ENCODE results near the gene PREP.

The PREP gene

GRCh38 chr6:105301756-105302616, 100.9 kb downstream of the PREP start:
- H3K4me1 Mint-ChIP-seq (ENCODE audit: low read depth): no peaks in the 10 kb centered on the region
- peaks cover 54% of the 10 kb centered on the region for H3K36me3 Mint-ChIP-seq (ENCODE audit: low read depth)
- H3K27me3 Mint-ChIP-seq: no peaks in the 10 kb centered on the region
- no peak overlapping the region for H3K27ac Mint-ChIP-seq
- intact Hi-C loops (cut with micrococcal nuclease): no loop called here
- no peaks in the 10 kb centered on the region for H3K9me3 Mint-ChIP-seq
- H3K4me3 Mint-ChIP-seq: no peak overlapping the region

- Mint-ChIP-seq H3K27ac (no peak overlapping the region), H3K36me3 (ENCODE audit: low read depth) (peaks cover 53% of the 10 kb centered on the region), H3K4me1 (ENCODE audit: low read depth) (peaks cover 5% of the 10 kb centered on the region), H3K27me3 (no peaks in the 10 kb centered on the region), H3K9me3 (no peaks in the 10 kb centered on the region), H3K4me3 (no peak overlapping the region)
- intact Hi-C loops (cut with micrococcal nuclease): no loop called here
Measured at GRCh38 chr6:105301072-105301503, 101.8 kb downstream of the PREP start.

- Mint-ChIP-seq H3K27me3 (no peaks in the 10 kb centered on the region), H3K4me3 (no peak overlapping the region), H3K27ac (no peak overlapping the region), H3K9me3 (no peaks in the 10 kb centered on the region), H3K4me1 (ENCODE audit: low read depth) (peaks cover 5% of the 10 kb centered on the region), H3K36me3 (ENCODE audit: low read depth) (peaks cover 53% of the 10 kb centered on the region)
- intact Hi-C loops (cut with micrococcal nuclease): no loop called here
Measured at GRCh38 chr6:105300090-105300489, 102.8 kb downstream of the PREP start.

DNA sequence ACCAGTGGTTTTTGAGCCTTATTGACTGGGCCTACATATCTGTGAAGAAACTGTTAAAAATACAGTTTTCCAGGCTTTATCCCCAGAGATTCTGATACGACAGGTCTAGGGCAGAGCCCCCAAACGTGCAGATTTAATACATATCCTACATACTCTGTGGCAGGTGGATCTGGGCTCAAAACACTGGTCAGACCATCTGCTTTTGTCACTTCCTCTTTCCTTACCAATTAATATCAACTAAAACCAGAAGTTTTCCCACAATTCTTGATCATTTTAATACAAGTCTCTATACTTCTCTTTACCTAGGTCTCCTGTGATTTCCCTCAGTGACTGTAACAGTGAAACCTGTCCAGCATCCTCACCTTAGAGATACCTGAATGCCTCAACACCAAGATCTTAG, 108.8 kb downstream of the PREP start:
- Mint-ChIP-seq H3K36me3 (ENCODE audit: low read depth) (peaks cover 53% of the 10 kb centered on the region), H3K4me1 (ENCODE audit: low read depth) (peaks cover 5% of the 10 kb centered on the region), H3K4me3 (no peak overlapping the region), H3K27me3 (no peaks in the 10 kb centered on the region), H3K9me3 (no peaks in the 10 kb centered on the region), H3K27ac (no peak overlapping the region)
- intact Hi-C loops (cut with micrococcal nuclease): no loop called here

GRCh38 chr6:105292689-105293339, 110.1 kb downstream of the PREP start:
- Mint-ChIP-seq H3K9me3 (no peaks in the 10 kb centered on the region), H3K36me3 (ENCODE audit: low read depth) (peaks cover 56% of the 10 kb centered on the region), H3K4me3 (no peak overlapping the region), H3K27me3 (no peaks in the 10 kb centered on the region), H3K27ac (no peak overlapping the region), H3K4me1 (ENCODE audit: low read depth) (peaks cover 5% of the 10 kb centered on the region)
- intact Hi-C loops (cut with micrococcal nuclease): no loop called here

- Mint-ChIP-seq H3K9me3 (no peaks in the 10 kb centered on the region), H3K27me3 (no peaks in the 10 kb centered on the region), H3K4me1 (ENCODE audit: low read depth) (peaks cover under 1% of the 10 kb centered on the region), H3K36me3 (ENCODE audit: low read depth) (peaks cover 57% of the 10 kb centered on the region), H3K4me3 (no peak overlapping the region), H3K27ac (no peak overlapping the region)
- intact Hi-C loops (cut with micrococcal nuclease): no loop called here
Measured at GRCh38 chr6:105291525-105291924, 111.4 kb downstream of the PREP start.

DNA sequence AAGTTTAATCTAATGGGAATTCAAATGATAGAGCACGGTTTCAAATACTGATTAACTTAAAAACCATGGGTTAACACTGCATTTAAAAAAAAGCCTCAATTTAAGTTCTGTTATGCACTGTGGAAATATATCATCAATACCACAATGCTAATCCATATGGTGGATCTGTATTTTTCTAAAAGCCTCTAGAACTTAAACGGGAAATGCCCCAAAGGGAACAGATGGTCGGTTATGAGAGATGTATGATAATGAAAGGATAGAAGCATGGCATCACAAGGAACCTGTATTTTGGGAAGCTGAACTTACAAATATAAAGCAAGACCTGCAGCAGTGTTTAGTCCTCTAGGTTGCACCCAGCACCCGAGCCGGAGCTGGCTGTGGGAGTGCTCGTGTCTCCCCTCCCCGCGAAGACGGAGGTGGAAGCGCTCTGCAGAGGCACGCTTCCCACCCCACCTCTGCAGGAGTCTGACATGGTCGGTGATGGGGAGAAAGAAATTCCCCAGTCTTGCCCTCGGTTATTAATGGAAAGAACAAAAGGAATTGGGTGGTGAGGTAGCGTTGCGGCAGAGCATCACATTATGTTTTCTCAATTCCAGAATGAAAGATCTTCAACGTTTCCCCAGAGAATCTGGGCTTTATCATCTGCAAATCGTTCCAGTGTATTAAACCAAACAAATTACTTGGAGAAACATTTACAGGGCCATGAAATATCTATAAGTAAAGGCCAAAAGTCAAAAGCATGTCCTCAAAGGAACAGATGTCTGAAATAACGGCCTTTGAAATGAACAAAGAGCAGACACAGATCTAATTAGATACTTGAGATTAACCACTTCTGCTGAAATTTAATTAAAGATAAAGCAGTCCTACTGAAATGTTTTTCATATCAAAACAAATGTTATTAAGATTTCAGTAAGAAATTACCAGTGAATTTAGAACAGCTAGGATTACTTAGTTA, 120.0 kb downstream of the PREP start:
- H3K36me3 Mint-ChIP-seq (ENCODE audit: low read depth): peaks cover 94% of the 10 kb centered on the region
- no peak overlapping the region for H3K27ac Mint-ChIP-seq
- no peaks in the 10 kb centered on the region for H3K9me3 Mint-ChIP-seq

DNA sequence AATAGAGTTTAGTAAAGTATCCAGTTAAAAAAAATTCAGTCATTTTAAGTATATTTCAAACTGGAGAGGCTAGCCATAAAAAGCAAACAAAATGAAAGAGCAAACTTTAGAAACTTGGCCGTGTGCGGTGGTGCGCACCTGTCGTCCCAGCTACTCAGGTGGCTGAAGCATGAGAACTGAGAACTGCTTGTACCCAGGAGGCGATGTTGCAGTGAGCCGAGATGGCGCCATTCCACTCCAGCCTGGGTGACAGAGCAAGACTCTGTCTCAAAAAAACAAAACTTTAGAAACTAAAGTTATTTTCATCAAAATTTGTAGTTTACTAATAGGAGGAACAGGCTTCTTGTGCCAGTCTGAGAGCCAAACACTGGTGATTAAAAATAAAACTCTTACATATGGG, 122.8 kb downstream of the PREP start:
- Mint-ChIP-seq H3K27me3 (no peaks in the 10 kb centered on the region), H3K4me1 (ENCODE audit: low read depth) (no peaks in the 10 kb centered on the region), H3K9me3 (no peaks in the 10 kb centered on the region), H3K27ac (no peak overlapping the region), H3K4me3 (no peak overlapping the region), H3K36me3 (ENCODE audit: low read depth) (peaks cover 97% of the 10 kb centered on the region)
- intact Hi-C loops (cut with micrococcal nuclease): no loop called here

More for the DNA sequence above, 120.0 kb downstream of the PREP start:
- intact Hi-C loops (cut with micrococcal nuclease): no loop called here
- Mint-ChIP-seq H3K4me3 (no peak overlapping the region), H3K27me3 (no peaks in the 10 kb centered on the region), H3K4me1 (ENCODE audit: low read depth) (no peaks in the 10 kb centered on the region)

DNA sequence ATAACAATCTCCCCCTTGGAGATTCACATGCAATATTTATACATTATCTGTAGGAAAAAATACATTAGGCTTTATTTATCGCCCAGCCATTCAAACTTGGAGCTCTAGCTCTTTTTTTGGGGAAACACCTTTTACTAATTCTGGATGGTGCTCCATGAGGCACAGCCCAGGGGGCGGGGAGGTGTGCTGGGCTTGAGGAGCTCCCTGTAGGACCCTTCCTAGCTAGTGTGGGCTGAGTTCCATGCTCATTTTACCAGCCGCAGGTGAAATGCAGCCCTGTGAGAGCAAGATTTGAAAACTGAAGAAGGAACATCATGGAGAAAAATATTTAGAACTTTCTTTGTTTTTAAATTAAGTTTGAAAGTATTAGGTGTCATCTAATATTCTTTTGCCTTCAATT, 123.4 kb downstream of the PREP start:
- Mint-ChIP-seq H3K4me3 (no peak overlapping the region), H3K4me1 (ENCODE audit: low read depth) (no peaks in the 10 kb centered on the region), H3K9me3 (no peaks in the 10 kb centered on the region), H3K27me3 (no peaks in the 10 kb centered on the region), H3K27ac (no peak overlapping the region), H3K36me3 (ENCODE audit: low read depth) (peaks cover 91% of the 10 kb centered on the region)
- intact Hi-C loops (cut with micrococcal nuclease): no loop called here

DNA sequence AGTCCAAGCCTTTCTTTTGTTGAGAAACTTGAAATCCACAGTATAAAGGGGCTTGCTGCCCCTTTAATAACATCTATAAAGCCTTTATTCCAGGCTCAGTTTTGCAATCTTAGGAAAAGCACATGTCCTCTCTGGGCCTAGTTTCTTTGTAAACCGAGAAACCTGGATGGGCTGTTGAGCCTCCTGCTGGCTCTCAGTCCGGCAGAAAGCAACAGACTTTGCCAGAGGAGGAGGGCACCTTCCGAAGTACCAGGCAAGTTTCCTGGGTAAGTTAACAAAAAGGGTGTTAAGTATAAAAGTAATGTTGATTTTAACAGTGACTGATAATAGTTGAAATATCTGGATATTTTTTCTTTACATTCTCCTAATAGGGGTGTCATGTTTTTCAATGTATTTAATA, 124.1 kb downstream of the PREP start:
- no peaks in the 10 kb centered on the region for H3K27me3 Mint-ChIP-seq
- H3K4me1 Mint-ChIP-seq (ENCODE audit: low read depth): no peaks in the 10 kb centered on the region
- peaks cover 84% of the 10 kb centered on the region for H3K36me3 Mint-ChIP-seq (ENCODE audit: low read depth)
- intact Hi-C loops (cut with micrococcal nuclease): no loop called here
- H3K9me3 Mint-ChIP-seq: no peaks in the 10 kb centered on the region
- no peak overlapping the region for H3K27ac Mint-ChIP-seq
- no peak overlapping the region for H3K4me3 Mint-ChIP-seq

GRCh38 chr6:105278035-105278434, 124.8 kb downstream of the PREP start:
- intact Hi-C loops (cut with micrococcal nuclease): no loop called here
- H3K4me3 Mint-ChIP-seq: no peak overlapping the region
- no peaks in the 10 kb centered on the region for H3K27me3 Mint-ChIP-seq
- H3K4me1 Mint-ChIP-seq (ENCODE audit: low read depth): no peaks in the 10 kb centered on the region
- no peak overlapping the region for H3K27ac Mint-ChIP-seq
- H3K9me3 Mint-ChIP-seq: no peaks in the 10 kb centered on the region
- peaks cover 78% of the 10 kb centered on the region for H3K36me3 Mint-ChIP-seq (ENCODE audit: low read depth)

DNA sequence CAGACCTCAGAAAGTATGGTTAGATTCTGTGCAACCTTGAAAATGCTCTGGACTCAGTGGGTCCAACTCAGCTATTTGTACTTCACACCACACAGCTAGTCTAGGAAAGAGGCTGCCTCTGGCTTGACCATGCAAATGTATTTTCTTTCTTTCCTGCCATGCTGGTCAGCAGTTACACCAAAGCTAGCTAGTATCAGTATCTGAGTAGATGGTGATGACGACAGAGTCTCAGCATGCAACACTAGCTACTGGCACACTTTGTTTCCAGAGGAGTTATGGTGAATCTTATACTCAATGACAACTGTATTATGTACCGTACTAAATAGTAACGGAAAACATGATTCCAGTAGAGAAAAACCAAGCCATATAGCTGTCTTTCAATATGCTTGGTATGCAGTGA, 126.5 kb downstream of the PREP start:
- Mint-ChIP-seq H3K4me1 (ENCODE audit: low read depth) (no peaks in the 10 kb centered on the region), H3K4me3 (no peak overlapping the region), H3K27me3 (no peaks in the 10 kb centered on the region), H3K27ac (no peak overlapping the region), H3K9me3 (no peaks in the 10 kb centered on the region), H3K36me3 (ENCODE audit: low read depth) (peaks cover 61% of the 10 kb centered on the region)
- intact Hi-C loops (cut with micrococcal nuclease): no loop called here

GRCh38 chr6:105275542-105275941, 127.3 kb downstream of the PREP start:
- intact Hi-C loops (cut with micrococcal nuclease): no loop called here
- peaks cover 53% of the 10 kb centered on the region for H3K36me3 Mint-ChIP-seq (ENCODE audit: low read depth)
- no peaks in the 10 kb centered on the region for H3K9me3 Mint-ChIP-seq
- no peak overlapping the region for H3K27ac Mint-ChIP-seq
- no peaks in the 10 kb centered on the region for H3K27me3 Mint-ChIP-seq
- H3K4me1 Mint-ChIP-seq (ENCODE audit: low read depth): no peaks in the 10 kb centered on the region
- no peak overlapping the region for H3K4me3 Mint-ChIP-seq

DNA sequence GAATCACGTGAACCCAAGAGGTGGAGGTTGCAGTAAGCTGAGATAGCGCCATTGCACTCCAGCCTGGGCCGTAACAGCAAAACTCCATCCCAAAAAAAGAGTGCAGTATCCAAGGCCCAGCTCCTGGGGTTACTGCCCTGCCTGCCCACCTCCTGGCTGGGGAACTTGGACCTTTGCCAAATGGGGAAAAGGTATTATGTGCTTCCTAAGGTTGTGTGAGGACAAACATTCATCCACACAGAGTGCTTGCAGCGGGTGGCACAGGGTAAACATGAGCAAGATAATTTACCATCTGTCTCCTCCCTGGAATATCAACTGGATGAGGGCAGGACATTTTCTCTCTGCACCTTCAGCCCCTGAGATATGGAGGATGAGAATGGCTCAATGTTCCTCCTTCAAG, 128.2 kb downstream of the PREP start:
- Mint-ChIP-seq H3K9me3 (no peaks in the 10 kb centered on the region), H3K36me3 (ENCODE audit: low read depth) (peaks cover 44% of the 10 kb centered on the region), H3K4me3 (no peak overlapping the region), H3K27me3 (no peaks in the 10 kb centered on the region), H3K4me1 (ENCODE audit: low read depth) (no peaks in the 10 kb centered on the region), H3K27ac (no peak overlapping the region)
- intact Hi-C loops (cut with micrococcal nuclease): no loop called here

Data from dendritic cell treated with granulocyte-macrophage colony-stimulating factor and Interleukin-4, amounts not matched to agents 40 ng/mL and 50 ng/mL, for 4 days (primary cell).